GM12872 (cell line): ENCODE data around the gene FEM1A.

Source experiments
- CTCF ChIP-seq: IDR thresholded peaks from 3 replicates; pipeline ENCODE4 v1.5.1; 2011; ENCODE audit warnings: low read depth, mild to moderate bottlenecking, low read length, moderate library complexity; ENCODE audit not compliant: insufficient read depth

The FEM1A gene

GRCh38 chr19:4815426-4816201, 24.1 kb downstream of the FEM1A start:
- no peak for TF ChIP-seq CTCF

GRCh38 chr19:4816202-4816949, 24.8 kb downstream of the FEM1A start:
- TF ChIP-seq CTCF = no peak

GRCh38 chr19:4816950-4817278, 25.4 kb downstream of the FEM1A start:
- no peak for TF ChIP-seq CTCF

GRCh38 chr19:4817467-4818277, 26.1 kb downstream of the FEM1A start:
- no peak for TF ChIP-seq CTCF

GRCh38 chr19:4821265-4821664, 29.7 kb downstream of the FEM1A start:
- TF ChIP-seq CTCF = no peak

- no peak for TF ChIP-seq CTCF
Observed at GRCh38 chr19:4823577-4823976, 32.0 kb downstream of the FEM1A start.
